Kidney epithelial cell (primary cell): ENCODE data around the gene KCNQ1. TPM values are rescaled to one million over a fixed set of nuclear protein-coding genes. Genes with fewer than 3 reads are reported as not detected.

Experiments
- DNase-seq: peaks from one replicate; pipeline ENCODE4 v3.0.0-alpha.2; 2010; ENCODE audit warnings: low read depth
- H3K27me3 ChIP-seq: 2 replicates; pipeline ENCODE4 v1.6.0; 2011; ENCODE audit warnings: low read length; ENCODE audit not compliant: control insufficient read depth, insufficient read depth
- H3K36me3 ChIP-seq: 2 replicates; pipeline ENCODE4 v1.5.1; 2011; ENCODE audit warnings: low read length; ENCODE audit not compliant: control insufficient read depth, insufficient read depth
- H3K4me3 ChIP-seq: 2 replicates; pipeline ENCODE4 v1.5.1; 2011; ENCODE audit warnings: low read depth, mild to moderate bottlenecking, control low read depth, low read length
- CTCF ChIP-seq: IDR thresholded peaks from 2 replicates; pipeline ENCODE4 v1.5.1; 2011; ENCODE audit warnings: mild to moderate bottlenecking, moderate library complexity, low read length, control low read depth, inconsistent platforms; ENCODE audit not compliant: insufficient read depth, poor library complexity, severe bottlenecking
- total RNA-seq: library from RNA; depleted of rRNA; stranded (reverse); fragments of >200 nt; gene quantifications from 2 replicates; pipeline ENCODE4 v1.2.3, GENCODE V29; 2015

The KCNQ1 gene
- total RNA-seq, 1 donor from 2014 or later, result 2.3 TPM

- Histone ChIP-seq H3K36me3 (no peaks in the 10 kb centered on the region), H3K4me3 (no peak overlapping the region), H3K27me3 (peaks cover 2% of the 10 kb centered on the region)
- no peak for DNase-seq
- TF ChIP-seq CTCF, result no peak
These were observed 114.9 kb downstream of the KCNQ1 start for GRCh38 chr11:2559527-2560311.

GRCh38 chr11:2561696-2562581 lies 117.1 kb downstream of the KCNQ1 start:
- Histone ChIP-seq H3K4me3 (no peak overlapping the region), H3K36me3 (no peaks in the 10 kb centered on the region), H3K27me3 (peaks cover 5% of the 10 kb centered on the region)
- DNase-seq, result no peak
- no peak for TF ChIP-seq CTCF

- Histone ChIP-seq H3K27me3 (peaks cover 5% of the 10 kb centered on the region), H3K36me3 (no peaks in the 10 kb centered on the region), H3K4me3 (no peak overlapping the region)
- no peak for TF ChIP-seq CTCF
- DNase-seq, result no peak
These were observed 118.0 kb downstream of the KCNQ1 start for GRCh38 chr11:2562890-2563212.

- H3K36me3 ChIP-seq, result no peaks in the 10 kb centered on the region
- no peak for TF ChIP-seq CTCF
- H3K4me3 ChIP-seq, result no peak overlapping the region
- peaks cover 5% of the 10 kb centered on the region for H3K27me3 ChIP-seq
- no peak for DNase-seq
These were observed 118.6 kb downstream of the KCNQ1 start for GRCh38 chr11:2563213-2564007.

GRCh38 chr11:2564008-2564530 lies 119.3 kb downstream of the KCNQ1 start:
- H3K36me3 ChIP-seq, result no peaks in the 10 kb centered on the region
- no peak for DNase-seq
- no peak overlapping the region for H3K4me3 ChIP-seq
- H3K27me3 ChIP-seq, result peaks cover 5% of the 10 kb centered on the region
- TF ChIP-seq CTCF, result no peak
